22Rv1 (cell line): ENCODE data around the gene ZNF362.

Experiments
- H3K27ac ChIP-seq: fragments of 450-650 bp; 2 replicates; pipeline ENCODE4 v1.5.1; 2017
- ZFX ChIP-seq: fragments of 450-650 bp; IDR thresholded peaks from 2 replicates; pipeline ENCODE4 v1.6.1; 2017; ENCODE audit warnings: antibody characterized with exemption, borderline replicate concordance
- TF ChIP-seq, protein P1 (sequence below): fragments of 450-650 bp; IDR thresholded peaks from 2 replicates; pipeline ENCODE4 v1.5.1; 2017; ENCODE audit warnings: mild to moderate bottlenecking

The ZNF362 gene

DNA sequence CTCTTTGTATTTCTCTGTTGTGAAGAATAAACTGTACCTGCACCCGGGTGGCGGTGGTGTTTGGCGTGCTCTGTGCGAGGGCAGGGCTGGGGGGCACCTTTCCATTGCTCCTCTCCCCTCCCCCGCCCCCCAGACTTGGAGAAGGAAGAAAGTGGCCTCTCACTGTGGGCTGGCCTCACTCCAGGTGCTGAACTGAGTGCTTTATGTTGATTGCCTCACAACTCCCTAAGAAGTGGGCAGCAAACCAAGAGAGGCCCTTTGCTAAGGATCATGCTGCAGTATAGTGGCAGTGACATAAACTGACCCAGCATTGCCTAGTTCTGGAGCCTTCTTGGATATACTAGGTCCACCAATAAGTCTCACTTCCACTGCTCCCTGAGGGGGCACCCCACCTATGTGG is 44.4 kb downstream of the ZNF362 start:
- TF ChIP-seq, protein P1, sequence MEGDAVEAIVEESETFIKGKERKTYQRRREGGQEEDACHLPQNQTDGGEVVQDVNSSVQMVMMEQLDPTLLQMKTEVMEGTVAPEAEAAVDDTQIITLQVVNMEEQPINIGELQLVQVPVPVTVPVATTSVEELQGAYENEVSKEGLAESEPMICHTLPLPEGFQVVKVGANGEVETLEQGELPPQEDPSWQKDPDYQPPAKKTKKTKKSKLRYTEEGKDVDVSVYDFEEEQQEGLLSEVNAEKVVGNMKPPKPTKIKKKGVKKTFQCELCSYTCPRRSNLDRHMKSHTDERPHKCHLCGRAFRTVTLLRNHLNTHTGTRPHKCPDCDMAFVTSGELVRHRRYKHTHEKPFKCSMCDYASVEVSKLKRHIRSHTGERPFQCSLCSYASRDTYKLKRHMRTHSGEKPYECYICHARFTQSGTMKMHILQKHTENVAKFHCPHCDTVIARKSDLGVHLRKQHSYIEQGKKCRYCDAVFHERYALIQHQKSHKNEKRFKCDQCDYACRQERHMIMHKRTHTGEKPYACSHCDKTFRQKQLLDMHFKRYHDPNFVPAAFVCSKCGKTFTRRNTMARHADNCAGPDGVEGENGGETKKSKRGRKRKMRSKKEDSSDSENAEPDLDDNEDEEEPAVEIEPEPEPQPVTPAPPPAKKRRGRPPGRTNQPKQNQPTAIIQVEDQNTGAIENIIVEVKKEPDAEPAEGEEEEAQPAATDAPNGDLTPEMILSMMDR: no peak
- no peak for TF ChIP-seq ZFX
- no peak overlapping the region for H3K27ac ChIP-seq

DNA sequence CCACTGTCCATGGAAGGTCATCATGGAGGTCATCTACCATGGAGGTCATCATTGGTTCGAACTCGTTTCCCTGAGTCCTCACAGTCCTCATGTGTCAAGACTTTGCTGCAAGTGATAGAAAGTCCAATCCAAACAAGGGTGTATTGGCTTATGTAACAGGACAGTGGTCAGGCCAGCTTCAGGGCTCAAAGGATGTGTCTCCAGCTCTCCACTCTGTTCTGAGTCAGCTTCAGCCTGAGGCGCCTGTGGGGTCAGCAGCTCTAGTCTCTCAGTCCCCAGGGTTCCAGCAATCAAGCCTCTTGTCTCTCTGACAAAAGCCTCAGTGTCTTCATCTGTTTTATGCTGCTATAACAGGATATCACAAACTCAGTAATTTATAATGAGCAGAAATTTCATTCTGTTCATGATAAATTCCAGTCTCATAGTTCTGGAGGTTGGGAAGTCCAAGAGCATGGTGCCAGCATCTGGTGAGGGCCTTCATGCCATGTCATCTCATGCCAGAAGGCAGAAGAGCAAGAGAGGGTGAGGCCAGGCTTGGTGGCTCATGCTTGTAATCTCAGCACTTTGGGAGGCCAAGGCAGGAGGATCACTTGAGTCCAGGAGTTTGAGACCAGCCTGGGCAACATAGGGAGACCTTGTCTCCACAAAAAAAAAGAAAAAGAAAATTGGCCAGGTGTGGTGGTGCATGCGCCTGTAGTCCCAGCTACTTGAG is 45.1 kb downstream of the ZNF362 start:
- no peak for TF ChIP-seq ZFX
- TF ChIP-seq, protein P1: no peak
- no peak overlapping the region for H3K27ac ChIP-seq

DNA sequence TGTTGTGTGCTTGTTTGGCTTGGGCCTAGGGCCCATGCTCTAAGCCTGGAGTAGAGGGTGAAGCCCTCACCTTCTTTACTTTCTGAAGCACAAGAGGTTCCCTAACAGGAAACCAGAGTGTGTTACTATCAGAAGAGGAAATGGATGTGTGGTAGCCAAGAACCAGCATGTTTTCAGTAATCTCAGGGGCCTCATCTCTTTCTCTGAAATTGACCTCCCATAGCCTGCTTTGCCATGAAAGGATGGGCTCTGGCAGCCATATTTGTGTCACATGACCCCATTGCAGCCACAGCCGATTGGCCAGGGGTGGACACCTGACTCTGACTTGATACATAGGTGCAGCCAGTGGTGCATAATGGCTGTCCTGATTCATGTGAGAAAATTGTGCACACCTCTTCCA is 46.0 kb downstream of the ZNF362 start:
- no peak for TF ChIP-seq ZFX
- TF ChIP-seq, protein P1: no peak
- no peak overlapping the region for H3K27ac ChIP-seq

DNA sequence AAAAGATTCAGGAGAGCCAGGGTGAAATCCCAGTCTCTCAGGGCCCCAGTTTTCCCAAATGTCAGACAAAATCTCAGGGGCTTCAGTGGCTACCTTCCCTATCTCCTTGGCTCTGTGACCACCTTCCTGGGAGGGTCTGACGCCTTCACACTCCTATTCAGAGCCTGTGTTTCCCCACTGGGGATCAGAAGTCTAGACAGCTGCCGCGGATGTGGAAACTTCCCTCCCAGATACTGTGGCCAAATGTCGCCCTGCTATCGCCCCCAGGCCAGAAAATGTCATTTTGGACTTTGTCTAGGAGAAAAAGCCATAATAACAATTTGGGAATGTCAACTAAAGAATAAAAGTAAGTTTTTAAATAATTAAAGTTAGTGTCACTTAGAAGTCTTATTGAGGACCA is 48.7 kb downstream of the ZNF362 start:
- no peak overlapping the region for H3K27ac ChIP-seq
- no peak for TF ChIP-seq ZFX
- TF ChIP-seq, protein P1: no peak

DNA sequence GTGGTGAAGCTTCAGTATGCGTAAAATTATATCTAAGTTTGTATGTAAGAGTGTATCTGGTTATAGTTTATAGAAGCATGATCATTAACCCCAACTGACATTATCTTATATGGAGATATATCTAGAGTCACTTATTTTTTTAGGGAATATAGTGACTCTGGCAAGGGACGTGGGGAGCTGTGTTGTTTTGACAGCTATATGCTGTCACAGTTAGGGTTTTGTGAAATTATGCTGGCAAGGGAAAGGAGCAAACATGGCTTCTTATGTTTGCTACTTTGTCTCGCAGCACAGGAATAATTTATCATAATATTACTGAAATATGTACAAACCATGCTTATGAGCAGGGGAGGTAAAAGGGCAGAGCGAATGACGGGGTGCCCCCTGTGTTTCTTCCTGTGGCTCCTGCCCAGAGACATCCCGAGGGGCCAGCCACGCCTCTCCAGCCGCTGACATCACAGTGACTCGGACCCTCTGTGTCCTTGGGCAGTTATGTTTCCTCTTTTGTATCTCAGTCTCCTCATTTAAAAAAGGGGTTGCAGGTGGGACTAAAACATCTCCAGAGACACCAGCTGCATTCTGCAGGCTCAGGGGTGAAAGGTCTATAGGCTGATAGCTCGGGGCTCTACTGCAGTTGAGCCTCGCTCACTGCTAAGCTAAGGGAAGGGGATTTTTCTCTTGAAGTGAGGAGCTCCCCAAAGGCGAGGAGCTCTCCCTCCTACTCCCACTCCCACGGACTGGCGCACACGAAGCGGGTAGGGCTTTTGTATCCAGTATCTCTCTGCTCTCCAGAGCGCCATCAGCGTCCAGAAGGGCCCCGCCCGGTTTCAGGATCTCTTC is 49.7 kb downstream of the ZNF362 start:
- no peak overlapping the region for H3K27ac ChIP-seq
- TF ChIP-seq, protein P1: no peak
- no peak for TF ChIP-seq ZFX

DNA sequence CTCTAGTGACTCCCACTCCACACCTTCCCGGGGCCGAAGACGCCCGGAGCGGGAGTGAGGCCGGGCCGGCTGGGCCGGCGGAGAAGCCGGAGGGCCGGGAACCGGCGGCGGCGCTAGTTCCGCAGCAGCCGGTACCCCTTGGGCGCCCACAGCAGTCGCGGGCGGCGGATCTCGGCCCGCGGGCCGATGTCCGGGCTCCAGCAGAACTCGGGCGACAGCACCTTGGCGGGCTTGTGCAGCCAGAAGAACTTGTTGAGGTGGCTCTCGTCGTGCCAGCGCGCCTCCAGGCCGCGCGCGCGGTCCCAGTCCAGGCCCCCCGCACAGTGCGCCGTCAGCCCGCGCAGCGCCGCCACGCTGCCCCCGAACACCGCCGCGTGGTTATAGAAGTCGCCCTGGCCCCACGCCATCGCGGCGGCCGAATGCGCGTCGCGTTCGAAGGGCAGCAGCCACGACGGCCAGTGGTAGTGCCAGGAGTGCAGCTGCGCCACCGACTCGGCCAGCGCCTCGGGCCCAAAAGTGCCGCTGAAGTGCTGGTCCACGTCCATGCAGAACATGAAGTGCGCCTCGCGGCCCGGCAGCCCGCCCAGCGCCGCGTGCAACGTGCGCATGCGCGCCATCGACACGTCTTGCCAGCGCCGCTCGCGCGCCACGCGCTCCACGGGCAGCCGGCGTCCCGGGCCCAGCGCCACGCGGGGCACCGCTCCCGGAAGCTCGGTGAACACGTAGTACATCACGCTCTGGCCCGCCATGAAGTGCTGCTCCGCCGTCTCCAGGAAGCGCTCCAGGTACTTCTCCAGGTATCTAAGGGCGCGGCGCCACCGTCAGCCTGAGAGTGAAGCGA is 50.6 kb downstream of the ZNF362 start:
- no peak overlapping the region for H3K27ac ChIP-seq
- TF ChIP-seq ZFX: no peak
- TF ChIP-seq, protein P1: no peak
